GM23338 (cell line): Measurements from ENCODE around the gene RBKS. TPM values are rescaled to one million over a fixed set of nuclear protein-coding genes. Genes with fewer than 3 reads are reported as not detected.

Source experiments
- ATAC-seq: fragments of 200-7000 bp; cut with Tn5 transposase; 3 replicates; pipeline ENCODE4 v1.9.1; 2020
- DNase-seq: peaks from one replicate; pipeline ENCODE4 v3.0.0-alpha.2; 2015; ENCODE audit warnings: low spot score
- H2AFZ ChIP-seq: fragments of 200-600 bp; sonication (generic); 2 replicates; pipeline ENCODE4 v1.8.0; 2016; ENCODE audit warnings: antibody characterized with exemption, mild to moderate bottlenecking, moderate library complexity
- H3F3A ChIP-seq: fragments of 200-600 bp; sonication (generic); replicated peaks from 2 replicates; pipeline ENCODE4 v1.8.0; 2017; ENCODE audit warnings: antibody characterized with exemption, mixed run types, low read depth
- H3K27ac ChIP-seq: fragments of 200-600 bp; sonication (generic); 2 replicates; pipeline ENCODE4 v1.6.1; 2016; ENCODE audit warnings: low read depth
- H3K27me3 ChIP-seq: fragments of 200-600 bp; sonication (generic); 2 replicates; pipeline ENCODE4 v1.8.0; 2016; ENCODE audit warnings: mild to moderate bottlenecking, mixed run types, moderate library complexity; ENCODE audit not compliant: insufficient read depth
- H3K36me3 ChIP-seq: fragments of 200-600 bp; sonication (generic); 2 replicates; pipeline ENCODE4 v1.8.0; 2016; ENCODE audit warnings: mild to moderate bottlenecking; ENCODE audit not compliant: insufficient read depth
- H3K4me1 ChIP-seq: fragments of 200-600 bp; sonication (generic); 2 replicates; pipeline ENCODE4 v1.8.0; 2016; ENCODE audit warnings: mild to moderate bottlenecking, moderate library complexity; ENCODE audit not compliant: insufficient read depth
- H3K4me2 ChIP-seq: fragments of 200-600 bp; sonication (generic); 2 replicates; pipeline ENCODE4 v1.7.1; 2017; ENCODE audit warnings: mixed run types
- H3K4me3 ChIP-seq: fragments of 200-600 bp; sonication (generic); 2 replicates; pipeline ENCODE4 v1.6.1; 2016; ENCODE audit warnings: mixed run types
- H3K79me2 ChIP-seq: fragments of 200-600 bp; sonication (generic); replicated peaks from 2 replicates; pipeline ENCODE4 v1.8.0; 2017; ENCODE audit warnings: mild to moderate bottlenecking; ENCODE audit not compliant: insufficient read depth
- H3K9me2 ChIP-seq: fragments of 200-600 bp; sonication (generic); 2 replicates; pipeline ENCODE4 v1.8.0; 2017; ENCODE audit not compliant: insufficient read depth
- H4K20me1 ChIP-seq: fragments of 200-600 bp; sonication (generic); replicated peaks from 2 replicates; pipeline ENCODE4 v1.8.0; 2017; ENCODE audit warnings: mild to moderate bottlenecking; ENCODE audit not compliant: insufficient read depth
- H3K27ac Mint-ChIP-seq: 2 replicates; pipeline ENCODE4 v1.8.0; 2020; ENCODE audit warnings: inconsistent platforms, mild to moderate bottlenecking, moderate library complexity, mixed read lengths
- H3K27me3 Mint-ChIP-seq: 3 replicates; pipeline ENCODE4 v1.8.0; 2022; ENCODE audit warnings: low read depth, mild to moderate bottlenecking, moderate library complexity, mixed read lengths, inconsistent platforms; ENCODE audit not compliant: insufficient read depth, poor library complexity
- H3K36me3 Mint-ChIP-seq: 3 replicates; pipeline ENCODE4 v1.8.0; 2021; ENCODE audit warnings: low read depth, mild to moderate bottlenecking, inconsistent platforms, moderate library complexity, mixed read lengths
- H3K4me1 Mint-ChIP-seq: 3 replicates; pipeline ENCODE4 v1.8.0; 2020; ENCODE audit warnings: mild to moderate bottlenecking, inconsistent platforms, mixed read lengths
- H3K4me3 Mint-ChIP-seq: 3 replicates; pipeline ENCODE4 v1.8.0; 2021; ENCODE audit warnings: moderate library complexity, mild to moderate bottlenecking, inconsistent platforms, mixed read lengths
- H3K9me3 Mint-ChIP-seq: 3 replicates; pipeline ENCODE4 v1.8.0; 2020; ENCODE audit warnings: moderate library complexity, mild to moderate bottlenecking, inconsistent platforms, mixed read lengths
- CREB1 ChIP-seq: fragments of 250-450 bp; sonication (Bioruptor Pico); IDR thresholded peaks from 2 replicates; pipeline ENCODE4 v1.5.0; 2020; ENCODE audit warnings: low read depth, mild to moderate bottlenecking, moderate library complexity
- CTCF ChIP-seq, 2 experiments: fragments of 200-600 bp in 1 of 2; sonication (generic) in 1 of 2; conservative IDR thresholded peaks; 2 replicates each; pipeline versions ENCODE4 v1.5.1 to v1.6.1; 2016 to 2017; ENCODE audit warnings: antibody characterized with exemption in 2 of 2, low read depth in 2 of 2, mild to moderate bottlenecking in 2 of 2, moderate library complexity in 1 of 2
- ETS1 ChIP-seq: IDR thresholded peaks from 2 replicates; pipeline ENCODE4 v1.6.1; 2016; ENCODE audit warnings: antibody characterized with exemption
- EZH2 ChIP-seq: fragments of 200-600 bp; sonication (generic); IDR thresholded peaks from one replicate; pipeline ENCODE4 v1.8.0; 2017; ENCODE audit warnings: antibody characterized with exemption, mild to moderate bottlenecking, low read depth; ENCODE audit not compliant: unreplicated experiment
- NANOG ChIP-seq: IDR thresholded peaks from 2 replicates; pipeline ENCODE4 v1.6.1; 2016; ENCODE audit warnings: antibody characterized with exemption, borderline replicate concordance
- POLR2AphosphoS5 ChIP-seq: IDR thresholded peaks from 2 replicates; pipeline ENCODE4 v1.6.1; 2016; ENCODE audit warnings: antibody characterized with exemption, low read depth
- REST ChIP-seq: IDR thresholded peaks from one replicate; pipeline ENCODE4 v1.6.1; 2018; ENCODE audit warnings: antibody characterized with exemption; ENCODE audit not compliant: unreplicated experiment
- STAT1 ChIP-seq: IDR thresholded peaks from one replicate; pipeline ENCODE4 v1.6.1; 2016; ENCODE audit warnings: antibody characterized with exemption; ENCODE audit not compliant: unreplicated experiment
- ZNF114 ChIP-seq: fragments of 250-450 bp; sonication (Bioruptor Pico); IDR thresholded peaks from 2 replicates; pipeline ENCODE4 v1.5.0; 2020; ENCODE audit warnings: mild to moderate bottlenecking, moderate library complexity
- ZNF331 ChIP-seq: fragments of 250-450 bp; sonication (Bioruptor Pico); IDR thresholded peaks from 2 replicates; pipeline ENCODE4 v1.5.0; 2020; ENCODE audit warnings: low read depth, mild to moderate bottlenecking, moderate library complexity
- polyA plus RNA-seq: library from polyadenylated mRNA; unstranded; fragments of >200 nt; fragmentation: Nextera tagmentation; extraction: Ambion mirVana; gene quantifications from 2 replicates; pipeline ENCODE4 v1.2.1, GENCODE V29; 2016
- total RNA-seq: library from RNA; depleted of rRNA; stranded (reverse); fragments of >200 nt; shearing (Covaris generic); gene quantifications from 2 replicates; pipeline ENCODE4 v1.2.3, GENCODE V29; 2014

Gene RBKS
- total and polyA plus RNA-seq, 2 experiments from 2014 or later = 1.3 to 1.5 TPM

GRCh38 chr2:27904405-27904665 is 14.1 kb upstream of the RBKS start (continued):
- TF ChIP-seq REST (no peak), ZNF114 (no peak), NANOG (no peak)

- Mint-ChIP-seq H3K9me3 (no peaks in the 10 kb centered on the region), H3K4me1 (peaks cover 12% of the 10 kb centered on the region; the same call in 2 of the 3 replicates), H3K27me3 (peaks cover 1% of the 10 kb centered on the region), H3K4me3 (no peak overlapping the region), H3K27ac (no peak overlapping the region), H3K36me3 (no peaks in the 10 kb centered on the region)
- H3K4me1 ChIP-seq = peaks cover 7% of the 10 kb centered on the region; the same call in 1 of the 2 replicates
- no peak overlapping the region for H3K27ac ChIP-seq
- H3K4me3 ChIP-seq = no peak overlapping the region
- no peaks in the 10 kb centered on the region for H3K9me2 ChIP-seq
- no peaks in the 10 kb centered on the region for H3K79me2 ChIP-seq
- no peaks in the 10 kb centered on the region for H3F3A ChIP-seq
- DNase-seq (no peak), ATAC-seq (no peak)
- H3K4me2 ChIP-seq = no peak overlapping the region
- no peaks in the 10 kb centered on the region for H4K20me1 ChIP-seq
- H2AFZ ChIP-seq = no peak overlapping the region
- H3K27me3 ChIP-seq = no peaks in the 10 kb centered on the region
- H3K36me3 ChIP-seq = no peaks in the 10 kb centered on the region
- no peak for TF ChIP-seq NANOG
- no peak for TF ChIP-seq CREB1
- no peak for TF ChIP-seq EZH2
- no peak for TF ChIP-seq REST
- TF ChIP-seq ZNF331 = no peak
- no peak for TF ChIP-seq CTCF (conservative IDR thresholded peaks at IDR 0.05; ENCODE audit: low read depth in 2 of 2)
- no peak for TF ChIP-seq STAT1
- TF ChIP-seq POLR2AphosphoS5 = no peak
- no peak for TF ChIP-seq ETS1
- no peak for TF ChIP-seq ZNF114
Measured at GRCh38 chr2:27903649-27904404, 13.6 kb upstream of the RBKS start.
